NOMO-1 treated with DMSO at 0.1 percent for 48 hours (cell line): ENCODE data around the gene EIF4H.
"Not testable (repeated sequence)": the region's sequence is repeated elsewhere in the genome, so short reads cannot be mapped to it uniquely, and the experiment has no call there.

Experiments used
- DNase-seq: peaks from one replicate; lab custom pipeline; 2025; ENCODE audit not compliant: unreplicated experiment; lab: John Stamatoyannopoulos, UW

The EIF4H gene

DNA sequence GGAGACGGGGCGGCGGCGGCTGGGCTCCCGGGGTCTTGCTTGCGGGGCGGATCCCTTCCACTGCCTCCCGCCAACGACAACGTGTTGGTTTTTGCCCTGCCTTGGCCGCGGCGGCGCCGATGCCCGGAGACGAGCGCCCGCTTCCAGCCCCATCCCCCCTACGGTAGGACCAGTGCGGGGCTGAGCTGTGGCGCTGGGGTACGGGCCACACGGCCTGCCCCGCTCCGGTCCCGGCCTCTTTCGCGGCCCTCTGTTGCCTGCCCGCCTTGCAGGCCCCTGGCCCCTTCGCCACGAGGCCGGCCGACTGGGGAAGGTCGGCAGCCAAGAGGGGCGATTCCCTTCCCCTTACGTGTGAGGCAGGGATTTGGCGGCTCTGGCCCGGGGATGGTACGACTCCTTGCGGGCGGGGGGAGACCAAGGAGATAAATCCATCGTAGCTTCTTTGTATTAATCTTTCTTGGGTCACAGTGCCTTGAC, 488 bp downstream of the EIF4H start:
- DNase-seq = peak; percentile 62

DNA sequence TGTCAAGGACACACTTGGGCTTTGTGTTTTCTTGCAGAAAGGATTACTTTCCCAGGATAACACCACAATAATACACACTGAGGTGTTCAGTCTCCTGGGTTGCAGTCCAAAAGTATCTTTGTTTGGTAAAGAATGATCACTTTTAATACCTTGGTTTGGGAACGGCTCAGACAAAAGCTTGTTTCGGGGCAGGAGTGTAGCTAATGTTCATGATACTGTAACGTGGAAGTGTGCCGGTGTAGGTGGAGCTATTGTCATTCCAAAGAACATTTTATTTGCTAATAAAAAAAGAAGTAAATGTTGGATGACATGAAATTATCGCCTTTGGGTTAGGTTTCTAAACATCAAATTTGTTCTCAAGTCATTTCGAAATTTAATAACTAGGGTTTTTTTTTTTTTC, 1.2 kb downstream of the EIF4H start:
- peak; percentile 40 for DNase-seq

DNA sequence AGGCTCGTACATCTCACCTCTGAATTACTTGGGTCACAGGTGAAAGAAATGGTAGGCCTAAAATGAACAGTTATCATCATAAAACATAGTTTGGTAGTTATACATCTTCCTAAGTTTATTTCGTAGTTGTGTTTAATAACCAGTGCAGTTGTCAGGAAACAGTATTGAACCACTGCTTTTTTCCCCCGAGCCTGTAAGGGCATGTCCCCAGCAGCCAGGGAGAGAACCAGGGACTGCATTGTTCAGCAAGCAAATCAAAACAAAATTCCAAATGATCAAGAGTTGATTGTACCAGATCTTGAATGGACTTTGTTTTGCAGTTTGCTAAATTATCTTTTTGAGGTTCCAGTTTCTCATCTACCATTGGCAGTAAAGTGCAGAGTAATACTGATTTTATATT, 2.4 kb downstream of the EIF4H start:
- no peak for DNase-seq

DNA sequence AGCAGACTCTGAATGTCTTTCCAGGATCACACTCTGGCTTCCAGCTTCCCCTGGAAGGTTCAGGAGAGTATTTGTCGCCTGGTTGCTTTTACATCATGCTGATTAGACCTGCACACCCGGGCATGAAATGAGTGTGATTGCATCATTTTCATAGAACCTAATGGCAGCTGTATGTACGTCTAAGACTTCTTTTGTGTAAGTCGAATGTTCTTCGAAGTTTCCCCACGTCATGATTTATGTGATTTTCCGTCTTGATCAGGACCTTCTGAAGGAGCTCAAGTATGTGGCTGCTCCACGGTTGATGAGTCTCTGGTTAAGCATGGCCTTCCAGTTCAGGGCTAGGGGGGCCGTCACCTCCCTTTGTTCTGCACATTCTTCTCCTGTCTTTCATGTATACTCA, 4.5 kb downstream of the EIF4H start:
- DNase-seq = peak; percentile 47

DNA sequence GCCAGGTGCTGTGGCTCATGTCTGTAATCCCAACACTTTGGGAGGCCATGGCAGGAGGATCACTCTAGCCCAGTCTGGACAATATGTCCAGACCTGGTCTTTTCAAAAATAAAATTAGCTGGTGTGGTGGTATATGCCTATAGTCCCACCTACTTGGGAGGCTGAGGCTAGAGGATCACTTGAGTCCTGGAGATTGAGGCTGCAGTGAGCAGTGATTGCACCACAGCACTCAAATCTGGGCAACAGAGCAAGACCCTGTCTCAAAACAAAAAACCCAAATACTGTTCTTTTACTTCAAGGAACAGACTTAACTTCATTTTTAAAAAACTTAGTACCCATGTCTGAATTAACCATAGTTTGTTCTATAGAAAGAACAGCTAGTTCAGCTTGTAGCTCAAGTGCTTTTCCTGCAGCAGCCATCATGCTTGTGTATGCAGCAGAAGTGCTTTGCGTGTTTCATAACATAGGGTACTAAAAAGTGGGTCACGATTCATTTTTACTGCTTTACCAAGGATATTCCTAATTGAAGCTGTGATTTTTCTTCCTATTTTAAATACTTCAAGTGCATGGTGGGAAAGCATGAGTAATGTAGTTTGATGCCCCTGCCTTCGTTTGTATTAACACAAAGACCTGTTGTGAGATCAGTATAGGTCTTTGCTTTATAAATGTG, 5.9 kb downstream of the EIF4H start:
- no peak for DNase-seq

DNA sequence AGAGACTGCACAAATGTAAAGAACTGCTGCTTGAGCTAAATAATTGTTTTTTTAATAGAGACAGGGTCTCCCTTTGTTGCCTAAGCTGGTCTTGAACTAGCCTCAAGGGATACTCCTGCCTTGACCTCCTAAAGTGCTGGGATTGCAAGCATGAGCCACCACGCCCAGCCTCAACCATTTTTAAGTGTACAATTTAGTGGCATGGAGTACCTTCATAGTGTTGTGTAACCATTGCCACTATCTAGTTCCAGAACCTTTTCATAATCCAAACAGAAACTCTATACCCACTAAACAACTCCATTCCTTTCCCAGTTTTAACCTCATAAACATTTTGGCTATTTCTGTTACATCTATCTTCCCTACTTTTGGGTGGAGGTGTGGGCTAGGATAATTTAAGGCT, 6.7 kb downstream of the EIF4H start:
- DNase-seq = no peak

DNA sequence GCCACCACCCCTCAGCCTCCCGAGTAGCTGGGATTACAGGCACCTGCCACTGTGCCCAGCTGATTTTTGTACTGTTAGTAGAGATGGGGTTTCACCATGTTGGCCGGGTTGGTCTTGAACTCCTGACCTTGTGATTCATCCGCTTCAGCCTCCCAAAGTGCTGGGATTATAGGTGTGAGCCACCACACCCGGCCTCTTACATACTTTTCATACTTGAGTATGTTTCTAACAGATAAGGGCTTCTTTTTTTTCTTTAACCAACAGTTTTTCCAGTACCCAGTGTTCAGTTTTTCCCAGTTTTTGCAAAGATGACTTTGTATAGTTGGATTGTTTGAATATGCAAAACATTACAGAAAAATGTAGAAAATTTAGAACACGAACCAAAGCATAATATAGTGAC, 7.7 kb downstream of the EIF4H start:
- no peak for DNase-seq

DNA sequence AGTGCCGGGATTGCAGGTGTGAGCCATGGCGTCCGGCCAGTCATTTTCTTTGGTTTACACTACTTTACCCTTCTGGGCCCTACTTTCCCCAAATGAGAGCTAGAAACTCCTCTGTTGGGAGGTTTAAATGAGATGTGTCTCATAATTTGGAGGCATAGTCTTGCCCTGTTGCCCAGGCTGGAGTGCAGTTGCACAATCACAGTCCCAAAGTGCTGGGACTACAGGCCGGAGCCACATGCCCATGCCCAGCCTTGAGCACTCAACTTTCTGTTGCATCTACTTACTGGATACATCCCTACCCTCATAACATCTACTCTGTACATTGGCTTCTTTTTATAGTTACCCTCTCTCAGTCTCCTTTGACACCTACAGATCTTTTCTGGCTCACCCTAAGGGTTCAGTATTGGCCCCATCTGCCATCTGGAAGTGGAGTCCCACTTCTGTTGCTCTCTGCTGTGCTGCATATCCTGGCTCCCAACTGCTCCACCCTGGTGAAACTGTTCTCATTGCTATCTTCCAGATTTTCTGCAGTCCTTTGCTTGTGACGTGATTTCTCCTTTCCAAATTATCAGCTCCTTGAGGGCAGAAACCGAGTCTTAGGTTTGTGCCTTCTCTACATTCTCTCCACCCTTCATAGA, 8.4 kb downstream of the EIF4H start:
- DNase-seq = no peak

DNA sequence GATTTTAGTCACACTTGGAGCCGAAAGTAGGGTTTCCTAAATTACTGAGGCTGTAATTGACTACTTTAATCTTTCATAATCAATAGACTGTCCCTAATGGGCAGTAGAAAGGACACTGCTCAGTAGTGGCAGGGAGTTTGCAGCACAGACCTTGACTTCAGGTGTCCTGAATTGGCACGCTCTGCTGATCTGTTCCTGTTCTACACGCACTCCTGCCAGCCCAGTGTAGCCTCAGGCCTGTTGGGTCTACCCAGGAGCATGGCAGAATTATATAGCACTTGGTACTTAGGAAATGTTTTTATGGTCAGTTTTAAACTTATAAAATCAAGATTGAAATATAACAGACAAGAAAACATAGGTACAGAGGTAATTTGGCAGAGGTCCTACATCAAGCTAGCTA, 9.0 kb downstream of the EIF4H start:
- DNase-seq = no peak

DNA sequence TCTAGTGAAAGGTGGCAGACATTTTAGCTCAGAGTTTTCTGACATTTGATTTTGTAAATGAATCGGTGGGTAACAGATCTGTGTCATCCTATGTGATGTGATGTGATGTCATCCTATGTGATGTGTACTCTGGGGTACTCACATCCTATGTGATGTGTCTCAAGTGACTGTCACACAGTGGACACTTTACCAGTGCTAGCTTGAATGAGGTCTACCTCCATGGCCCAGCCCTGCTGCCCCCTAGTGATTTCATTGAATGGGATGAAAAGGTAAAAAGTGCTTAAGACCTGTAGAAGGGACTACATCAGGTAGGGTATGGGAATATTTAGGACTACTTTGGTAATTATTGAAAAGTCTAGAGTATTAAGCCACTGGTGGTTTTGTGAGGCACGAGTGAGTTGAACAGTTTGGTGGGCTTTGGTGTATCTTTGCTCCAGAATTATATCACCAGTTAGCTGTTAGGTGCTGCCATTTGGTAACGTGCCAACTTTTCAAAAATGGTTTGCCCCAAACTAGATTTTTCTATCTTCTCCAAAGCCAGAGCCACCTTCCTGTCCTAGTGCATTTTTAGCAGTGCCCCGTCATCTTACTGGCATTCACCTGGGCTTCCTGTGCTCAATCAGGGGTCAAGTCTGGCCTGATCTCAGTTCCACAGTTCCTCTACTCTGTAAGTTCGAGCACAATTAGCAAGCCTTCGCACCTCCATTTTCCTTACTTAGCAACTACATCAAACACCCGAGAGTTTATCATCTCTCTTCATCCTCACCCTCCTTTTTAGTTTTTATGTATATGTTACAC, 9.7 kb downstream of the EIF4H start:
- DNase-seq = no peak

DNA sequence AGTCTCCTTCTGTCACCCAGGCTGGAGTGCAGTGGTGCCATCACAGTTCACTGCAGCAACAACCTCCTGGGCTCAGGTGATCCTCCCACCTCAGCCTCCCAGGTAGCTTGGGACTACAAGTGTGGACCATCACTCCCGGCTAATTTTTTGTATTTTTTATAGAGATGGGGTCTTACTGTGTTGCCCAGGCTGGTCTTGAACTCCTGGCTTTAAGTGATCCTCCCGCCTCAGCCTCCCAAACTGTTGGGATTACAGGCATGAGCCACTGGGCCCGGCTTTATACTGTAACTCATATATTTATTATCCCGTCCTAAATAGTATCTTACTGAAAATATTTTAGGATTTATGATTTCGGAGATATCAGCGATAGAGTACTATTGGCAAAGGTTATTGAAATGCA, 10.9 kb downstream of the EIF4H start:
- DNase-seq = no peak

DNA sequence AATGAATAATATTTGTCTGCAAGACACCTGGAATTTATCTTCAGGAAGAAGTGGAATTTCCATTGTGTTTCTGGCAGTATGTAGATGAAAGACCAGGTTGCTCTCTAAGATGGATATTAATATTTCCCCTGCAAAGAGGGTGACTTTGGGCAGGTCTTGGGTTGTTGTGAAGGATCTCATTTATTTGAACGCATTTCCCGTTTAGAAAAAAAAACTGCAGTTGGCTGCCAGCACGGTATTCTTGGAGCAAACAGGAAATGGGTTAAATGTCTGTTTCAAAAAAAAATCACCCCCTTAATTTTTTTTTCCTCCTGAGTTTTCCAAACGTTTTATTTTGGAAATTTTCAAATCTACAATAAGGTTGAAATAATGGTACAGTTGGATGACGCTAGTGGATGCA, 11.5 kb downstream of the EIF4H start:
- no peak for DNase-seq

DNA sequence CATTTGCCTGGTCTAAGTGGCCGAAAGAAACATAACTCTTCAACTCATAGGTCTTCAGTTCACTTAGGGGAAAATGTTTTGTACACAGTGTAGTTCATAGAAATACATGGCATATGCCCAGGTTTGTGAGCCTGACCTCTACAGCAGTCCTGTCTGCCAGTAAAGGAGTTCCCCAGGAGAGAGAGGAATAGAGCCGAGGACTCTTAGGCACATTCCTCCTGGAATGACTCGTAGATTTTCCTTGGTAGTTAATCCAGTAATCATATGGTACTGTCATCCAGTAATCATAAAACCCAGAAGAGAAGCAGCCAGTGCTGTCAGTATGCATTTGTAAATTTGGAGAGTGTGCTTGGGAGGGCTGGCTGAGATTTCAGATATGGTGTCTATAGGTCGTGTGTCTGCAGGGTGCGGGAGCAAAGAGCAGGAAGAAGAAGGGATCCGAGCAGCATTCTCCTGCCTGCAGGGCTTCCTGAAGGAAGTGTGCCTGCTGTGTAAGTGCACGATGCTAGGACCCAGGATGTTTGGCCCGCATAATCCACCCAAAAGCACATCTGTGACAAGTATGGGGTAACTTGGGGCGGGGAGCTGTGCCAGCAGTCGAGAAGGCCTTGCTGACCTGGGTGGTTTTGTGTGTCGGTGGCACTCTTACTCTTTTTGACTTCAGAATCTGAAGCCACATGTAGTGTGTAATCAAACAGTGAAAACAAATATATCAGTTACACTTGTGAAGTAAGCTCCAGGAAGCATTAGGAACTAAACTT, 13.9 kb downstream of the EIF4H start:
- DNase-seq = no peak

DNA sequence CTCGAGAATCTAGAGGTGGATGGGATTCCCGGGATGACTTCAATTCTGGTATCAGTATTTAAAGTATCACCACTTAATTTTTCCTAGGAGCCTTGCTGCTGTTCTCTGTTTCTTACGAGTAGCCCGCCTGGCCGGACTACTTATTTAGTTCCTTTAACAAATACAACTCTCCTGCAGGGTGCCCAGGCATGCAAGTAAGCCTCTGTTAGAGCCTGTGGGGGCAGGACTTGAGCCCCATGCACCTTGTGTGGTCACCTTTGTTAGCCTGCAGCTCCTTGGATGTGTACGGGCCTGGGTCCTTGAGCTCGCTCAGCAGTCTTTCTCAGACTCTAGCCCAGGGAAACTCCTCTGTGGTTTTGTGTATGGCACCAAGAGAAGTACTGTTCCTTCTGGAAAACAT, 16.1 kb downstream of the EIF4H start:
- no peak for DNase-seq

DNA sequence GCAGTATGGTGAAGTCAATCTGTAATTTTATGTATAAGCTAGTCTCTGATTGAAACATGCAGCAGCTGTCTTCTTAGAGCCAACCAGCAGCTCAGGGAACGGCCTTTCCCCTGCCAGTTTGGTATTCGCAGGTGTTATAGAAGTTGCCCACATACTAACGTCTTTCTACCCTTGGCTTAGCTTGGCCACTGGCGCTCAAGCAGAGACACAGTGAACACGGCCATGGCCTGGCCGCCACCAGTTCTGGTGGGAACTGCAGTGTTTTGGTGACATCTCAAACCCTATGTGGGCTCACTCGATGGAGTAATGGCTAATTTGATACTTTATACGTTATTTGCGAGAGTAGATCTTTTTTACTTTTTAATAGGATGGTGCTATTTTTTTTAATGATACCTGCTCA, 17.1 kb downstream of the EIF4H start:
- no peak for DNase-seq

DNA sequence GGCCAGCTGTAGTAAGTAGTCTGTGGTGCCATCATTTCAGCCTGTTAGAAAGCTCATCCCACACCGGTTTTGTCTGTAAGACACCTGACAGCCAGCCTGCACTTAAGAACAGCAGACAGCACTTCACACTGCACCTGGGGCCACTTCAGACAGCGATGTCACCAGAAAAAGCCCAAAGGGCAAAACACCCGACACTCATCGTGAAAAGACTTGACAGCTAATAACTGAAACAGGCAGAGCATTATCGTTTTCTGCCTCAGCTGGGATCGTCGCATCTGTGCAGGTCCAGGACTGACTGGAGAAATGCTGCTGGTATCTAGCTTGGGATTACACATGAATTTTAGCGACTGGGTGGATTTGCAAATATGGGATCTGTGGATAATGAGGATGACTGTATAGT, 18.9 kb downstream of the EIF4H start:
- DNase-seq = no peak

DNA sequence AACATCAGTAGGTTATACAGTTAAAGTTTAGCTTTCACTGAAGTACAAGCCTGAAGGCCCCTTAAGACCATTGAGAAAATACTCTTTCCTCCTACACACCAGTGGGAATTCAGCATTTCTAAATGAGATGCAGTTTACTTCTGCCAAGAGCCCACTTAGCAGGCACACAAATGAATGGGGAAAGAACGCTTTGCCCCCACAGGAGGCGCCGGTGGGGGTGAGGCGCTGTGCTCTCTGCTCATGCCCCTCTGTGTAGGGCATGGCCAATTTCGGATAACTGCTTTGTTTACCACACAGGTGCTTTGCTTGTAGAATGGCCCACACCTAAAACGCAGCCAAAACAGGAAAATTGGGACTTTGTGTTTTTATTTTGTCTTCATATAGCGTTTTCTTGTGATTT, 19.8 kb downstream of the EIF4H start:
- no peak for DNase-seq

DNA sequence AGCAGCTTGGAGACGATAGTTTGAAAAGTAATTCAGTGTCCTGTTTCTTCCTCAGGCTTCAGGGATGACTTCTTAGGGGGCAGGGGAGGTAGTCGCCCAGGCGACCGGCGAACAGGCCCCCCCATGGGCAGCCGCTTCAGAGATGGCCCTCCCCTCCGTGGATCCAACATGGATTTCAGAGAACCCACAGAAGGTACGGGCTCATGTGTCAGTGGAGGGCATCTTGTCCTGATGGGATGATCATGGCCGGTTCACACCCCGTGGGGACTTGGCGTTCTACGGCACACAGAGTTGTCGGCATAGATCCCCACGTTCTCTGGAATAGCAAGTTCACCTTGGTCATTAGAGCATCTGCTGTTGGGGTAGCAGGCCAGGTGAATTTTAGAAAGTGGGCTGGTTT, 20.5 kb downstream of the EIF4H start:
- DNase-seq = no peak

DNA sequence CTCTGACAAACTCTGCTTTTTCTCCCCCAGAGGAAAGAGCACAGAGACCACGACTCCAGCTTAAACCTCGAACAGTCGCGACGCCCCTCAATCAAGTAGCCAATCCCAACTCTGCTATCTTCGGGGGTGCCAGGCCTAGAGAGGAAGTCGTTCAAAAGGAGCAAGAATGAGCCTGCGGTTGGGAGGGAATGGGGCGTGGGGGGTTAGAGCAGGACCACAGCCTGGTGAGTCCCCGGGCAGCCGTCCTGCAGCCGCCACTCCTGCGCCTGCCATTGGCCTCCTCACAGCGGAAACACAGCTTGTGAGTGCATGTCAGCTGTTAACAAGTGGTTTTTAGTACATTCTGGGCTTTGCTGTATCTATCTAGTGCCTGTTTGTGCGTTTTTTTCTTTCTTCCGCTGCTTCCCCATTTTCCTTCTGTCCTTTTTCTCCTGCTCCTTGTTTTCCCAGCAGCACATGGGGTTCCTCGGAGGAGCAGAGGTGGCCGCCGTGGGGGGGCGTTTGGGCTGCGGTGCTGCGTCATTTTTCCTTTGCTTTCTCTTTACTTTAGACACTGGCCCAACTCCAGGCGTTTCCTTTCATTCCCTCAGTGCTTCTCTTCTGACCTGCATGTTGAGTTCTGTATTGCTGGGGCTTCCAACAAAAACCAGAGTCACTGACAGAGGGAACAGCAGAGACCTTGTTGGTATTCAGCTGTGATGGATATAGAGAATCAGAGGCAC, 21.1 kb downstream of the EIF4H start:
- not testable (repeated sequence) for DNase-seq

DNA sequence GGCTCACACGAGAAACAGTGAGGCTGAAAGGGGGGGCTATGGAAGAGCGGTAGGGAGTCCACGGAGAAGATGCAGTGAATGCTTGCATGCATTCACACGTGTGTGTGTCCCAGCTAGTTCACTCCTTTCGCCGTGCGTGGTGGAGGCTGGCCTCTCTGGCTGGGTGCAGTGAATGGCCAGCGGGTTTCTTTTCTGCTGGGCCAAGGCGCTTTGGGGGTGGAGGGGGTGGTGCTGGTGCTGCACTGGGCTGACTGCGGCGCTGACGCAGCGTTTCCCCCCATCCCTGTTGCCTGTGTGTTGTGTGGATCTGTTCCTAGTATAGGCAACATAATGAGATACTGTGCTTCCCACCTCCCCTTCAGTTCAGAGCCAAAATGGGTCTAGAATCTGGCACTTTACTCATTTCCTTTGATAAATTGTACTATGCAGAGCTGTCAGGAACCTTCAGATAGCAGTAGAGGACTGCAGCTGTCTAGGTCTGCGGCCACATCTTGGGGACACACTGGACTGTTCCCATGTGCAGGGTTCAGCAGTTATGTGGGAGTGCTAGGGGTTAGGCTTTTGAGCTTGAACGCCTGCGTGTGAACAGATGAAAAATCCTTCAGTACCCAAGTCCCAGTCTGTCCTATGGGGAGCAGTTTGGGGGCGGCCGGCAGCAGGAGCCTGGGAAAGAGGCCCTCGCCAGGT, 22.0 kb downstream of the EIF4H start:
- DNase-seq = not testable (repeated sequence)
